Hematopoietic multipotent progenitor cell treated with erythropoietin and hydrocortisone succinate and interleukin-3 and kit ligand, for 15 days (in vitro differentiated cells): Measurements from ENCODE around the gene ELK4.
"Not testable (repeated sequence)": the region's sequence is repeated elsewhere in the genome, so short reads cannot be mapped to it uniquely, and the experiment has no call there.

ENCODE experiments used
- DNase-seq: peaks from one replicate; pipeline ENCODE4 v3.0.0-alpha.2; 2015; ENCODE audit warnings: low spot score

ELK4 gene

GRCh38 chr1:205664399-205665017, 32.7 kb upstream of the ELK4 start:
- no peak for DNase-seq

GRCh38 chr1:205663286-205663936, 31.6 kb upstream of the ELK4 start:
- no peak for DNase-seq

- no peak for DNase-seq
Measured at GRCh38 chr1:205662791-205663190, 31.0 kb upstream of the ELK4 start.

- DNase-seq, result no peak
Measured at GRCh38 chr1:205662135-205662738, 30.4 kb upstream of the ELK4 start.

- DNase-seq, result no peak
Measured at GRCh38 chr1:205661429-205662134, 29.8 kb upstream of the ELK4 start.

- no peak for DNase-seq
Measured at GRCh38 chr1:205660361-205660760, 28.6 kb upstream of the ELK4 start.

GRCh38 chr1:205658943-205659581, 27.3 kb upstream of the ELK4 start:
- DNase-seq, result peak; percentile 76

- DNase-seq, result no peak
Measured at GRCh38 chr1:205656236-205656635, 24.4 kb upstream of the ELK4 start.

- no peak for DNase-seq
Measured at GRCh38 chr1:205652984-205653383, 21.2 kb upstream of the ELK4 start.

GRCh38 chr1:205650241-205650640, 18.4 kb upstream of the ELK4 start:
- DNase-seq, result no peak

- DNase-seq, result no peak
Measured at GRCh38 chr1:205645519-205645918, 13.7 kb upstream of the ELK4 start.

- DNase-seq, result no peak
Measured at GRCh38 chr1:205642679-205643307, 11.0 kb upstream of the ELK4 start.

- DNase-seq, result no peak
Measured at GRCh38 chr1:205639567-205639966, 7.8 kb upstream of the ELK4 start.

GRCh38 chr1:205637854-205638468, 6.2 kb upstream of the ELK4 start:
- no peak for DNase-seq

GRCh38 chr1:205636732-205637131, 4.9 kb upstream of the ELK4 start:
- no peak for DNase-seq

- DNase-seq, result not testable (repeated sequence)
Measured at GRCh38 chr1:205636138-205636530, 4.3 kb upstream of the ELK4 start.

GRCh38 chr1:205633421-205633976, 1.7 kb upstream of the ELK4 start:
- DNase-seq, result no peak

- DNase-seq, result no peak
Measured at GRCh38 chr1:205632669-205633169, 908 bp upstream of the ELK4 start.

GRCh38 chr1:205631010-205631767, 622 bp downstream of the ELK4 start:
- DNase-seq, result peak; percentile 51

GRCh38 chr1:205630651-205631009, 1.2 kb downstream of the ELK4 start:
- DNase-seq, result no peak
